ENCODE measurements around the gene FOXB1.

FOXB1 gene

DNA sequence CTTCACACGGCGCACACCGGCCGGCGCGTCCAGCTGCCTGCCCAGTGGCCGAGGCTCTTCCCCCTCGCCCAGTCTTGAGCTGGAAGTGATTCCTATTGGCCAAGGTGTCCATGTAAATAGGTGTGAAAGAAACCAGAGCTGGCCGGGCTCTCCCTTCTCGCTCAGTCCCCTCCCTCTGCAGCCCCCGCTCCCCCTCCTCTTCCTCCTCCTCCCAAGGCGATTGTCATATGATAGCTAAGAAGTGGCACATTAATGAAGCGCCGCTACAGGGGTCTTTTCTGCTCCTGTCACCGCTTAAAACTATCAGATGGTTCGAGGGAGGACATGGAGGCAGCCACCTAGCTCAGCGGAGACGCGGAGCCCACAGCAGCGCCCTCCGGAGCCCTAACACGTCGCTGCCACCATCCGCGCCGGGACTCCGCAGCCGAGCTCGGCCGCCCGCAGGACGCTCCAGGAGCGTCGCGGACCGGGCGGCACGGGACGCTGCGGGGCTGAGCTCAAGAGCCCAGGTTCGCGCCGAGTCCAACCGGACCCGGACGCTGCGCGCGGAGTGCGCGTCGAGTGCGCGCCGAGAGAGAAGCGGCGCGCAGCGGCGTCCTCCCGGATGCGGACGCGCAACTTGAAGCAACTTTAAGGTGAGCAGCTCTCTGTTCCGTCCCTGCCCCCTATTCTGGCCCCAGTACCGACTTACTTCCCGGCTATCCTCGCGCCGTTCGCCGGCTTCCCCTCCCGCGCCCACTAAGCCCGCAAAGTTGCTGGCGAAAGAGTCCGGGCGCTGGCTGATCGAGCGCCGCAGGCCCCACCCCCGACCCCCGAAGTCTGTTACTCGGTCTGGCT, at the start of gene FOXB1:
FOXB1 (plus strand) TSS at position 303 of the 837 bp plus-strand sequence. CDS start 653 bp downstream, outside the sequence.
- DNase-seq = no peak

DNA sequence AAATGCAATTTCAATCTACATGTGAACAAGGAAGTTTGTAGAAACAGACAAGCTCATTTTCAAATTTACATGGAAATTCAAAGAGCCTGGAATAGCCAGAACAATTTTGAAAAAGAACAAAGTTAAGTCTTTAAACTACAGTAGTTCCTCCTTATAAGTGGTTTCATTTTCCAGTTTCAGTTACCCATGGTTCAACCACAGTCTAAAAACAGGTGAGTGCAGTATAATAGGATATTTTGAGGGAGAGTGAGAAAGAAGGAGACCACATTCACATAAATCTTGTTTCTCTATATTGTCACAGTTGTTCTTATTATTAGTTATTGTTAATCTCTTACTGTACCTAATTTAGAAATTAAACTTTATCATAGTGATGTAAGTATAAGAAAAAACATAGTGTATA, 45.8 kb upstream of the FOXB1 start:
- DNase-seq = no peak

- no peak for DNase-seq
These were observed 43.8 kb upstream of the FOXB1 start for GRCh38 chr15:59960318-59960717.

GRCh38 chr15:59963322-59963721, 40.8 kb upstream of the FOXB1 start:
- no peak for DNase-seq

GRCh38 chr15:59963925-59964324, 40.2 kb upstream of the FOXB1 start:
- no peak for DNase-seq

DNA sequence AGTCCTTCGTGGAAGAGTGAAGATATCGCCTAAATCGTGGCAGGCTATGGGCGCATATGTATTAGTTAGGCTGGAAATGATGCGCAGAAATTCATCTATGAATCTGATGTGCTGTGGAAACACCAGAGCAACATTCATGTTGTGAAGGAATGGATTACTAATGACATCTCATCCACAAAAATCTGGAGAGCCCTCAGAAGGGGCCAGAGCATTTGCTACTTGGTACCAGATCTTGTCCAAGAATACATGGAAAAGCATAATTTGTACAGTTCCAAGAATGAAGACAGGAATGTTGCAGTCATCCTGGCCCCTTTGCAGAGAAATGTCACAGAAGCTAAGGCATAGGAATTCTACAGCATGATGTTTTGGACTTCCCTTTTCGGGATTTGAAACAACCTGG, 38.4 kb upstream of the FOXB1 start:
- no peak for DNase-seq

- no peak for DNase-seq
These were observed 37.8 kb upstream of the FOXB1 start for GRCh38 chr15:59966262-59966661.

GRCh38 chr15:59968314-59968713, 35.8 kb upstream of the FOXB1 start:
- no peak for DNase-seq

GRCh38 chr15:59972241-59972640, 31.9 kb upstream of the FOXB1 start:
- DNase-seq = no peak

DNA sequence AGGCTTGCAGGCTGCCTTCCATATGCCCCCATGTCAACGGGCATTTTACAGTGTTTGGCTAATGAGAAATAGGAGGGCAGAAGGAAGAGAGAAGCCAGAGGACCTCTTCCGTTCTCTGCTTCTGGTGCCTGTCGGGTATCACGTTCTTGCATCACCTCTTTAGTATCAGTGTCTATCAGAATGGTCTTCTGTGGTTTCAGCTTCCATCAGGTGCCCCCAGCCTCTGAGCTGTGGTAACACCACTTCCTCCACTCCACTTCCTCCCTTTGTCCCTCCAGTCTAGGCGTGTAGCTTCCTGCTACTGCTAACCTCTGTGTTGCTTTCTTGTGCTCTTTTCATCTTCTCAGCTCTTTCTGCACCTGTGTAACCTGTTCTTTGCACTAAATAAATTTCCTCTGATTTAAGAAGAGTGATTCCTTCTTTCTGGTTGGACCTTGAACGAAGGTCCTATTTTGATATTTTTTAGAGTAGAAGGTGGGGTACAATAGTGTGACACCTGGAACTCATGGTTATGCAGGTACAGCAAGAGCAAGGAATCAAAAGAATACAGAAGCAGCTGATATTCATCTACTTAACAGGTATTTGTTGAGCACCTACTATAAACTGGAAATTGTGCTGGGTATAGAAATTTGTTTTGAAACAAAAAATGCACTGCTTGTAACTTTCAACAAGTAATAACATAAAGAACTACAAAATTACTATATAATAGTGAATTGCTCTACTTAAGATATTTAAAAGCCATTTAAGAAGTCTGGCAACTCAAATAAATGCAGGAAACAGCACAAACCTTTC, 27.4 kb upstream of the FOXB1 start:
- no peak for DNase-seq

GRCh38 chr15:59991834-59992233, 12.3 kb upstream of the FOXB1 start:
- DNase-seq = peak; percentile 90

- DNase-seq = no peak
These were observed 10.9 kb upstream of the FOXB1 start for GRCh38 chr15:59993041-59993750.

GRCh38 chr15:59993950-59994401, 10.1 kb upstream of the FOXB1 start:
- DNase-seq = no peak

GRCh38 chr15:59994526-59994887, 9.6 kb upstream of the FOXB1 start:
- DNase-seq = no peak

GRCh38 chr15:59994888-59995557, 9.1 kb upstream of the FOXB1 start:
- no peak for DNase-seq

- no peak for DNase-seq
These were observed 8.4 kb upstream of the FOXB1 start for GRCh38 chr15:59995568-59996297.

DNA sequence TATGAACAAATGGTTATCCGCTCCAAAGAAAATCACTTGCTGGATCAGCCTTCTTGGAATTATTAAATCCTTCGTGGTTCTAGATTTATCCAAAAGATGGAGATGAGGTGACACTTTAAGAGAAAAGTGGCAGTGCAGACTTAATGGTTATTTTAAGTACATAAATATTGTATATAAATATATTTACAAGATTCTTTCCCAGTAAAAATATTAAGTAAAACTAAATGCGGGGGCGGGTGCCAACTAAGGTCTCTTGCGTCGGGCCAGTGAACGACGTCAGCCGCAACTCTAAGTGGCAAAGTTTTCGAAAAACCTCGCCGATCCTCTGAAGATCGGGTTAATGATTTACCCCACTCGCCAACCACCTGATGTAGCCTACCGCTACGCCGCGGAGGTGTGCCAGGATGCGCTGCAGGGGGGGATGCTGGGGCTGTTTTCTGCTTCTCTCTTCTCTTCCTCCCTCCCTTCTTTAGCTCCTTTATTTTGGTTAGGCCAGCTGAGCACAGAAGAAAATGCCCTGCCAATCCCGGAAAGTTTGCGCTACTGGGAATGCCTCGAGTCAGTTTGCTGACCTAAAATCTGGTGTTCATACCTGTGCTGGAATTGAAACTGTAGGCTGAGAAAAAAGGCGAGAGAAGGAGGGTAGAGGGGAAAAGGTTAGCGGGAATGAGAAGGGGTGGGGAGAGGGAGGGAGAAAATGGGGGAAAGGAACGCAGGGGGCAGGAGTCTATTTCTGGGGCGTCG, 7.6 kb upstream of the FOXB1 start:
- no peak for DNase-seq

DNA sequence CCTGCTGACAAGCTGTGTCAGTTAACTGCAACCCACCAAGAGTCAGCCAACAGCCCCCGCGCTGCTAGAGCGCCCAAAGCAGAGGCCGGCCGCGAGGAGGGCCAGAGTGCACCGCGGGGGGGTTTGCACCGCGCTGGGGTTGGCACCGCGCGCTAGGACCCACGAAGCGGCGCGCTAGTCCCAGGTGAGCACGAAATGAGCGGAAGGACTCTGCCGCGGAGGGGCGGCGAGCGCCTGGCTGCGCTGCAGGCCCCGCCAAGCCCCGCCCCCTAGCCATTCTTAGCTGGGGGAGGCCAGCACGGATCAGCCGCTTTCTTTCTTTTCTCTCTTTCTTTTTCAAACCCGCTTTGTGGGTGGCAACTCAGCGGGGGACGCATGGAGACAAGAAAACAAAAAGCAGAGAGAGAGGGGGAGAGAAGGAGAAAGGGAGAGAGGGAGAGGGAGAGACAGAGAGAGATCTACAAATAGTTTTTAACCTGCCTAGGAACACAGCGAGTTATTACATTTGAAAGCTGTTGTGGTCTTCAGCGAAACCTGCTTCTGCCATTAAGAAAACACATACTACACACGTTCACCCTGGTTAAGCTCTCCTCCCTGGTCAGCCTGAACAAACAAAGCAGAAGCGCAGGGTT, 6.9 kb upstream of the FOXB1 start:
- peak; percentile 11 for DNase-seq

GRCh38 chr15:59998305-59998949, 5.7 kb upstream of the FOXB1 start:
- DNase-seq = no peak

- no peak for DNase-seq
These were observed 5.0 kb upstream of the FOXB1 start for GRCh38 chr15:59998950-59999611.
